ENCODE data around the gene SLC25A22.

SLC25A22 gene

GRCh38 chr11:834371-835316 is 36.6 kb upstream of the SLC25A22 start:
- no peak for DNase-seq (ENCODE audit: low read depth in 1 of 2, low spot score in 1 of 2)

DNA sequence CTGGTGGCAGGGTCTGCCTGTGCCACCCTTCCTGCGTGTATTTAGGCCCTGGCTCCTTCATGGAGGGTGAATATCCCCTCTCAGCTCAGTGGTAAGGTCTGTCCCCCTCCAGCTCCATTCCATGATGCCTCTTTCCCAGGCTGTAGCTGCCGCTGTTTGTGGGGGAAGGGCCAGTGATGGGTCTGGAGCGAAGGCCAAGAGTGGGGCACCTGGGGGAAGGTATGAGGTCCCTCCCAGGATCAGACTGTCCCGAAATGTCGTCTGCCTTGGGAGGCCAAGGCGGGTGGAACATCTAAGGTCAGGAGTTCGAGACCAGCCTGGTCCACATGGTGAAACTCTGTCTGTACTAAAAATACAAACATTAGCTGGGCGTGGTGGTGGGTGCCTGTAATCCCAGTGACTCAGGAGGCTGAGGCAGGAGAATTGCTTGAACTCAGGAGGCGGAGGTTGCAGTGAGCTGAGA is 35.8 kb upstream of the SLC25A22 start:
- no peak for DNase-seq (ENCODE audit: low read depth in 1 of 2, low spot score in 1 of 2)

- DNase-seq (ENCODE audit: low read depth in 1 of 2, low spot score in 1 of 2) = no peak
These were observed 35.2 kb upstream of the SLC25A22 start for GRCh38 chr11:833114-833791.

DNA sequence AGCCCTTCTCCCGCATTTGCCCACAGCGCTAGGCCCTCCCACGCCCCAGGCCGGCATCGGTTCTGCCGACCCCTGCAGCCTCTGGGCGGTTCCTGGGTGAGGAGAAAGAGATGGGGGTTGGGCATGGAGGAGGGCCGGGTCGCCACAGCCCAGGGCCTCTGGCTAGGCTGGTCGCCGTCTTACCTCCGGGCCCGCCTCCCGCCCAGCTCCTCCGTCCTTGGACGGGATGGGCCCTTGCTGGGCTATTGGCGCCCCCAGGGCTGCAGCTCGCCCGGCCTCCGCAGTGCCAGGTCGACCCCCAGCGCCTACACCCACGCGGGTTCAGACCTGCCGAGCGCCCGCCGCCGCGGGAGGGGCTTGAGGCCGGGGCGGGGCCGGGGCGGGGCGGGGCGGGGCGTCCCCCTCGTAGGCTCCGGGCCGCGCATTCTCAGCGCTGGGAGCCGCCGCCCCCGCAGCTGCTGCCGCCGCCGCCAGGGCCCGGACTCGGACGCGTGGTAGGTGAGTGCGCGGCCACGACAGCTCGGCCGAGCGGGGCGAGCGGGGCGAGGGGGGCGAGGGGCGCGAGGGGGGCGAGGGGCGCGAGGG is 34.5 kb upstream of the SLC25A22 start, which contains the start of gene CD151:
Gene CD151, plus strand, starts transcription at position 424 of the 585 bp plus-strand sequence. CDS start 3,118 bp downstream, outside the sequence.
- DNase-seq (ENCODE audit: low read depth in 1 of 2, low spot score in 1 of 2) = no peak

DNA sequence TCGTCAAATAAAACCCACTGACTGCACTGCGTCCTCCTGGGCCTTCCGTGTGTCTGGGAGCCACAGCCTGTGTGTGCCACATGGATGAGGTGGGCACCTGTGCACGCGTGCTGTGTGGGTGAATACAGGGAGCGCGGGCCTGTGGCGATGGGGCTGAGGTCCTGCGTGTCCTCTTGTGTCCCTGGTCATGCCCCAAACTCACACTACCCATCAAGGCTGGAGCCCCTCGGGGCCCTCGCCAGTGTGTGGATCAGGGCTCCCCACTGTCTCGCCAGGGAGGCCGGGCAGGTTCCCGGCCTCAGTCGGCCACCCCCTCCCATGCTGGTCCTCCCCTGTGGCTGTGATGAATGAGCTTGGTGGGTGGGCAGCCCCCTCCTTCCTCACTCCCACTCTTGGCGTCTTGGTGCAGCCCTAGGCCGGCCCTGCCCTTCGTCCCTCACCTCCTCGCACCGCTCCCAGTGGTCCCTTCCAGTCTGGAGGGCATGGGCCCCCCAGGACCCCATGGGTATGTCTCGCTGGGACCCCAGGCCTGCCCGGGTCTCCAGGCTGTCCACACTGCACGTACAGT is 34.0 kb upstream of the SLC25A22 start:
- no peak for DNase-seq (ENCODE audit: low read depth in 1 of 2, low spot score in 1 of 2)

- no peak for DNase-seq (ENCODE audit: low read depth in 1 of 2, low spot score in 1 of 2)
These were observed 33.2 kb upstream of the SLC25A22 start for GRCh38 chr11:831118-831864.

DNA sequence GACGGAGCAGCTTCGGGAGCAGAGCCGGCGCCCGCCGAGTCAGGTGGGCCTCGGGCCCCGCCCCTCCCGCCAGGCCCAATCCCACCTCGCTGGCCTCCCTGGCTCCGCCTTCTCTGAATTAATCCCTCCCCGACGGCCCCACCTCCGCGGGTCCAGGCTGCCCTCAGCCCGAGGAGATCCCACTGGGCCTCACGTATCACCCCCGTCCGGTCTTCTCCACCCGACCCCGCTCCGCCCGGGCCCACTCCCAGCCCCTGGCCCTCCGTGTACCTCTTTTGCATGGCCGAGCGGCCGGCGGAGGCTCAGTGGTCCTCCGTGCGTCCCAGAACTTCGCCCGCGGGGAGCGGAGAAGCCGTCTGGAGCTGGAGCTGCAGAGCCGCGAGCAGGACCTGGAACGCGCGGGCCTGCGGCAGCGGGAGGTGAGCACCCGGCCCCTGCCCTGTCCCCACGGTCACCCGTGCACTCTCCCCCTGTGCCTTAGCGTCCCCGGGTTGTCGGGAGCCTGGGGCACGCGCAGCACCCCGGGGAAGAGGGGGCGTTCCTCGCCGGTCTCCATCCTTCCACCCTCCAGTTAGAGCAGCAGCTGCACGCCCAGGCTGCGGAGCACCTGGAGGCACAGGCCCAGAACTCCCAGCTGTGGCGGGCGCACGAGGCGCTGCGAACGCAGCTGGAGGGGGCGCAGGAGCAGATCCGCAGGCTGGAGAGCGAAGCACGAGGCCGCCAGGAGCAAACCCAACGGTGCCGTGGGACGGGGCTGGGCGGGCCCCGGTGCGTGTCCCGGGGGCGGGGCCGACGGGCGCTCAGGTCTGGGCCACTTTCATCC is 32.4 kb upstream of the SLC25A22 start:
- DNase-seq (ENCODE audit: low read depth in 1 of 2, low spot score in 1 of 2) = no peak

- no peak for DNase-seq (ENCODE audit: low read depth in 1 of 2, low spot score in 1 of 2)
These were observed 31.8 kb upstream of the SLC25A22 start for GRCh38 chr11:829847-830294.

- no peak for DNase-seq (ENCODE audit: low read depth in 1 of 2, low spot score in 1 of 2)
These were observed 31.2 kb upstream of the SLC25A22 start for GRCh38 chr11:829176-829846.

- DNase-seq (ENCODE audit: low read depth in 1 of 2, low spot score in 1 of 2) = no peak
These were observed 30.6 kb upstream of the SLC25A22 start for GRCh38 chr11:828506-829175.

- no peak for DNase-seq (ENCODE audit: low read depth in 1 of 2, low spot score in 1 of 2)
These were observed 29.8 kb upstream of the SLC25A22 start, which contains the start of gene CRACR2B for GRCh38 chr11:827897-828192. Gene CRACR2B, plus strand, starts transcription at chr11:827919. Its CDS starts 689 bp downstream, at chr11:828608.

GRCh38 chr11:827146-827896 is 29.2 kb upstream of the SLC25A22 start:
- DNase-seq (ENCODE audit: low read depth in 1 of 2, low spot score in 1 of 2) = no peak

GRCh38 chr11:826836-827145 is 28.7 kb upstream of the SLC25A22 start:
- DNase-seq (ENCODE audit: low read depth in 1 of 2, low spot score in 1 of 2) = no peak

DNA sequence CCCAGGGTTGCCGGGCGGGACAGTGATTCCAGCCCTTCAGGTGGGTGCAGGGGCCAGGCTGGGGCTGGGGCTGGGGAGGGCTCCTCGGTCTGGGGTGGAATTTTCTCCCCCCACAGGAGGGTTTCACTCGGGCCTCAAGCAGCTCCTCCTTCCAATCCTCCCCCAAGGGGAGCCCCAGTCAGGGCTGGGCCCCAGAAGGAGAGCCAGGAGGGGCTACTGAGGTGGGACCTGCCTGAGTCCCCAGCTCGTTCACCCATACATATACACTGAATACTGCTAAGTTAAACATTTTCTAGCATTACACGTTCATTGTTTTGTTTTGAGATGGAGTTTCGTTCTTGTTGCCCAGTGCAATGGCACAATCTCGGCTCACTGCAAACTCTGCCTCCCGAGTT is 28.1 kb upstream of the SLC25A22 start:
- no peak for DNase-seq (ENCODE audit: low read depth in 1 of 2, low spot score in 1 of 2)

- no peak for DNase-seq (ENCODE audit: low read depth in 1 of 2, low spot score in 1 of 2)
These were observed 27.5 kb upstream of the SLC25A22 start for GRCh38 chr11:825366-826226.

DNA sequence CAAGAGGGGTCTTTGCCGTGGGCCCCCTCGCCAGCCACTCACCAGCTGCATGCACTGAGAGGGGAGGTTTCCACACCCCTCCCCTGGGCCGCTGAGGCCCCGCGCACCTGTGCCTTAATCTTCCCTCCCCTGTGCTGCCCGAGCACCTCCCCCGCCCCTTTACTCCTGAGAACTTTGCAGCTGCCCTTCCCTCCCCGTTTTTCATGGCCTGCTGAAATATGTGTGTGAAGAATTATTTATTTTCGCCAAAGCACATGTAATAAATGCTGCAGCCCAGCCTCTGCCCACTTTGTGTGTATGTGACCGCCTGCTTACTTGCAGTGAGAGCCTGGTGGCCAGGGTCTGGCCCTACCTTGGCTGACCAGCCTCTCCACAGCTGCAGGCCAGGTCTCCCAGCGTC is 26.9 kb upstream of the SLC25A22 start:
- no peak for DNase-seq (ENCODE audit: low read depth in 1 of 2, low spot score in 1 of 2)

GRCh38 chr11:824292-824880 is 26.3 kb upstream of the SLC25A22 start:
- no peak for DNase-seq (ENCODE audit: low read depth in 1 of 2, low spot score in 1 of 2)

All from activated CD4-positive, alpha-beta T cell treated with anti-CD3 and anti-CD28 coated beads, Interleukin-2, amount 50 U/mL, for 24 hours (primary cell).